HepG2 (cell line): Measurements from ENCODE around the gene HK2. TPM values are rescaled to one million over a fixed set of nuclear protein-coding genes. Genes with fewer than 3 reads are reported as not detected.

Experiments used
- CC2D1A ChIP-seq: sonication (generic); formaldehyde crosslinking; IDR thresholded peaks from 2 replicates; pipeline ENCODE4 v1.8.1; 2023; ENCODE audit warnings: mild to moderate bottlenecking, missing genetic modification reagents
- DPF2 ChIP-seq: sonication (generic); formaldehyde crosslinking; IDR thresholded peaks from 2 replicates; pipeline ENCODE4 v1.4.0; 2020; ENCODE audit warnings: mild to moderate bottlenecking, low read depth, missing genetic modification reagents, borderline replicate concordance
- FOXP4 ChIP-seq: sonication (generic); formaldehyde crosslinking; IDR thresholded peaks from 2 replicates; pipeline ENCODE4 v1.4.0; 2020; ENCODE audit warnings: missing genetic modification reagents
- GABPA ChIP-seq, 2 experiments: IDR thresholded peaks; 2 replicates each; pipeline ENCODE4 v1.6.1; 2011 to 2016; ENCODE audit warnings: low read depth in 2 of 2, low read length in 1 of 2, missing biosample characterization in 1 of 2, missing genetic modification characterization in 1 of 2
- GATA4 ChIP-seq: sonication (generic); IDR thresholded peaks from 2 replicates; pipeline ENCODE4 v1.6.1; 2016; ENCODE audit warnings: antibody characterized with exemption, low read depth, borderline replicate concordance
- ISL2 ChIP-seq: sonication (generic); formaldehyde crosslinking; IDR thresholded peaks from 2 replicates; pipeline ENCODE4 v1.5.0; 2020; ENCODE audit warnings: missing genetic modification reagents
- KLF16 ChIP-seq, 2 experiments: sonication (generic) in 1 of 2; formaldehyde crosslinking in 1 of 2; IDR thresholded peaks; 2 replicates each; pipeline versions ENCODE4 v1.6.1 to v1.8.0; 2016 to 2023; ENCODE audit warnings: missing genetic modification reagents in 2 of 2, missing compliant biosample characterization in 1 of 2
- KLF6 ChIP-seq: IDR thresholded peaks from 2 replicates; pipeline ENCODE4 v1.8.0; 2016; ENCODE audit warnings: missing biosample characterization, missing genetic modification reagents
- NR2C2 ChIP-seq: sonication (generic); formaldehyde crosslinking; IDR thresholded peaks from 2 replicates; pipeline ENCODE4 v1.4.0; 2020; ENCODE audit warnings: missing genetic modification reagents, mild to moderate bottlenecking, moderate library complexity, borderline replicate concordance
- RBFOX2 ChIP-seq: fragments of 200-400 bp; formaldehyde crosslinking; IDR thresholded peaks from 2 replicates; pipeline ENCODE4 v1.6.1; 2017; ENCODE audit warnings: low read depth, mild to moderate bottlenecking, low read length
- RNF219 ChIP-seq: sonication (generic); formaldehyde crosslinking; IDR thresholded peaks from 2 replicates; pipeline ENCODE4 v1.5.0; 2020; ENCODE audit warnings: mild to moderate bottlenecking, missing genetic modification reagents
- SPEN ChIP-seq: sonication (generic); formaldehyde crosslinking; IDR thresholded peaks from 2 replicates; pipeline ENCODE4 v1.5.1; 2020; ENCODE audit warnings: low read depth, mild to moderate bottlenecking, missing genetic modification reagents
- SYNCRIP ChIP-seq: fragments of 200-400 bp; formaldehyde crosslinking; IDR thresholded peaks from 2 replicates; pipeline ENCODE4 v1.6.1; 2018; ENCODE audit warnings: mild to moderate bottlenecking, low read depth, low read length; ENCODE audit not compliant: insufficient read depth
- THRA ChIP-seq: sonication (generic); formaldehyde crosslinking; IDR thresholded peaks from 2 replicates; pipeline ENCODE4 v1.4.0; 2020; ENCODE audit warnings: missing genetic modification reagents, borderline replicate concordance
- TRAFD1 ChIP-seq: sonication (generic); formaldehyde crosslinking; IDR thresholded peaks from 2 replicates; pipeline ENCODE4 v1.5.1; 2020; ENCODE audit warnings: missing genetic modification reagents, mild to moderate bottlenecking, borderline replicate concordance
- ZBTB7B ChIP-seq: sonication (generic); formaldehyde crosslinking; IDR thresholded peaks from 2 replicates; pipeline ENCODE4 v1.4.0; 2020; ENCODE audit warnings: missing genetic modification reagents
- ZNF143 ChIP-seq: sonication (generic); formaldehyde crosslinking; IDR thresholded peaks from 2 replicates; pipeline ENCODE4 v1.4.0; 2020; ENCODE audit warnings: missing genetic modification reagents
- ZNF331 ChIP-seq: sonication (generic); formaldehyde crosslinking; IDR thresholded peaks from 2 replicates; pipeline ENCODE4 v1.4.0; 2020; ENCODE audit warnings: missing genetic modification reagents
- ZNF530 ChIP-seq: sonication (generic); formaldehyde crosslinking; IDR thresholded peaks from 2 replicates; pipeline ENCODE4 v1.5.0; 2020; ENCODE audit warnings: low read depth, mild to moderate bottlenecking, missing genetic modification reagents
- ZNF569 ChIP-seq: sonication (generic); formaldehyde crosslinking; IDR thresholded peaks from 2 replicates; pipeline ENCODE4 v1.5.0; 2020; ENCODE audit warnings: mild to moderate bottlenecking, missing genetic modification reagents, moderate library complexity, borderline replicate concordance
- ZNF878 ChIP-seq: sonication (generic); formaldehyde crosslinking; IDR thresholded peaks from 2 replicates; pipeline ENCODE4 v1.8.1; 2023; ENCODE audit warnings: mild to moderate bottlenecking, missing genetic modification reagents, moderate library complexity
- polyA plus RNA-seq, 8 experiments: library from polyadenylated mRNA; depleted of rRNA in 3 of 8; stranded (reverse) in 7 of 8; unstranded in 1 of 8; fragments of >200 nt; fragmentation: Illumina TruSeq in 4 of 8; extraction: Trizol in 4 of 8; gene quantifications; 2 replicates each; pipeline versions ENCODE4 v1.2.1 to v1.2.3, GENCODE V29; 2011 to 2016; ENCODE audit warnings: low read depth in 4 of 8, missing spikeins in 1 of 8, mixed read lengths in 1 of 8; ENCODE audit not compliant: insufficient read depth in 1 of 8
- total RNA-seq, 5 experiments: library from RNA; depleted of rRNA; stranded (reverse); fragments of >200 nt; fragmentation: Illumina TruSeq; extraction: Trizol; gene quantifications; 2 replicates each; pipeline ENCODE4 v1.2.3, GENCODE V29; 2016; ENCODE audit warnings: low read depth in 1 of 5

The HK2 gene
- total and polyA plus RNA-seq, 2 of the 13 experiments (the other 11 are each of a cell fraction or from before 2014, with no cell fraction given): 13.2 to 101 TPM

GRCh38 chr2:74939919-74940812, 106.2 kb downstream of the HK2 start (continued):
- TF ChIP-seq GATA4 (peak; percentile 99), DPF2 (CRISPR knock-in tag) (peak; percentile 99), ISL2 (CRISPR knock-in tag) (peak; percentile 100), CC2D1A (CRISPR knock-in tag) (no peak), SYNCRIP (no peak), THRA (CRISPR knock-in tag) (peak; percentile 63; the same call in 1 of the 2 replicates), ZNF530 (CRISPR knock-in tag) (no peak), KLF6 (peak; percentile 24; the same call in 1 of the 2 replicates), ZNF878 (peak; percentile 91; the same call in 1 of the 2 replicates), ZBTB7B (CRISPR knock-in tag) (peak; percentile 48; the same call in 1 of the 2 replicates), NR2C2 (CRISPR knock-in tag) (peak; percentile 59; the same call in 1 of the 2 replicates), SPEN (CRISPR knock-in tag) (no peak), FOXP4 (CRISPR knock-in tag) (peak; percentile 98), ZNF331 (CRISPR knock-in tag) (peak; percentile 90), GABPA (IDR thresholded peaks at IDR 0.05; ENCODE audit: low read depth, low read length) (no peak), GABPA (CRISPR knock-in tag; IDR thresholded peaks at IDR 0.05; ENCODE audit: low read depth) (peak; percentile 73), TRAFD1 (CRISPR knock-in tag) (no peak), ZNF569 (CRISPR knock-in tag) (no peak), RNF219 (CRISPR knock-in tag) (peak; percentile 96; the same call in 1 of the 2 replicates), ZNF143 (CRISPR knock-in tag) (no peak), KLF16 (CRISPR knock-in tag; IDR thresholded peaks at IDR 0.05) (peak in 1 of 2 experiments; percentile 59; a peak in 1 of 4 replicates), RBFOX2 (no peak)
